ENCODE data around the gene MOB3B. TPM values are rescaled to one million over a fixed set of nuclear protein-coding genes. Genes with fewer than 3 reads are reported as not detected.
A peak's percentile ranks its signal among the peaks of the same experiment; 100 is the strongest.

Gene MOB3B
- total RNA-seq, 1 donor from 2014 or later: 11.0 TPM

DNA sequence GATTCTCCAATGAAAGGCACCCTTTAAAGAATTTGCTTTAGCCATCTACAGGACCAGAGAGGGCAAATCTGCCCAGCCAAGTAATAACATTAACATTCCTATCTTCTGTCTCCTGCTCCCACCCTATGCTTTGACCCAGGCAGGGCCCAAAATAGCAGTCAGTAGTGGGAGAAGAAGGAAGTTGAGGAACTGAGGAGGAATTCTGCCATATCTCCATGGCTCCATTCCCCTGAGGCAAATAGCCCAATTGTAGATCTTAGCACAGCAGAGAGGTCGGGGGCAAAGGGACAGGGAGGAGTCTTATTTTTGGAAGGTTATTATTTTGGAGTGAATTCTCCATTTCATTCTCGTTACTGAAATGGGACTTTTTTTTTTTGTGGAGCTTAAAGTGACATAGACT lies 116.7 kb downstream of the MOB3B start:
- H3K9me3 ChIP-seq: no peaks in the 10 kb centered on the region
- intact Hi-C loops (cut with DNase I): no loop called here
- no peak for DNase-seq (ENCODE audit: extremely low spot score in 2 of 2)
- TF ChIP-seq, protein P1, sequence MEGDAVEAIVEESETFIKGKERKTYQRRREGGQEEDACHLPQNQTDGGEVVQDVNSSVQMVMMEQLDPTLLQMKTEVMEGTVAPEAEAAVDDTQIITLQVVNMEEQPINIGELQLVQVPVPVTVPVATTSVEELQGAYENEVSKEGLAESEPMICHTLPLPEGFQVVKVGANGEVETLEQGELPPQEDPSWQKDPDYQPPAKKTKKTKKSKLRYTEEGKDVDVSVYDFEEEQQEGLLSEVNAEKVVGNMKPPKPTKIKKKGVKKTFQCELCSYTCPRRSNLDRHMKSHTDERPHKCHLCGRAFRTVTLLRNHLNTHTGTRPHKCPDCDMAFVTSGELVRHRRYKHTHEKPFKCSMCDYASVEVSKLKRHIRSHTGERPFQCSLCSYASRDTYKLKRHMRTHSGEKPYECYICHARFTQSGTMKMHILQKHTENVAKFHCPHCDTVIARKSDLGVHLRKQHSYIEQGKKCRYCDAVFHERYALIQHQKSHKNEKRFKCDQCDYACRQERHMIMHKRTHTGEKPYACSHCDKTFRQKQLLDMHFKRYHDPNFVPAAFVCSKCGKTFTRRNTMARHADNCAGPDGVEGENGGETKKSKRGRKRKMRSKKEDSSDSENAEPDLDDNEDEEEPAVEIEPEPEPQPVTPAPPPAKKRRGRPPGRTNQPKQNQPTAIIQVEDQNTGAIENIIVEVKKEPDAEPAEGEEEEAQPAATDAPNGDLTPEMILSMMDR (IDR thresholded peaks at IDR 0.05): no peak
- TF ChIP-seq POLR2A (IDR thresholded peaks at IDR 0.05) (no peak), POLR2AphosphoS5 (IDR thresholded peaks at IDR 0.05; ENCODE audit: insufficient read depth in 1 of 2, low read depth in 1 of 2) (no peak)
- peak overlapping the region; percentile 12 to 20 for H3K4me3 ChIP-seq
- peaks cover 38% of the 10 kb centered on the region for H3K4me1 ChIP-seq
- H3K36me3 ChIP-seq: no peaks in the 10 kb centered on the region
- H3K27me3 ChIP-seq: no peaks in the 10 kb centered on the region
- peak overlapping the region; percentile 70 for H3K27ac ChIP-seq

DNA sequence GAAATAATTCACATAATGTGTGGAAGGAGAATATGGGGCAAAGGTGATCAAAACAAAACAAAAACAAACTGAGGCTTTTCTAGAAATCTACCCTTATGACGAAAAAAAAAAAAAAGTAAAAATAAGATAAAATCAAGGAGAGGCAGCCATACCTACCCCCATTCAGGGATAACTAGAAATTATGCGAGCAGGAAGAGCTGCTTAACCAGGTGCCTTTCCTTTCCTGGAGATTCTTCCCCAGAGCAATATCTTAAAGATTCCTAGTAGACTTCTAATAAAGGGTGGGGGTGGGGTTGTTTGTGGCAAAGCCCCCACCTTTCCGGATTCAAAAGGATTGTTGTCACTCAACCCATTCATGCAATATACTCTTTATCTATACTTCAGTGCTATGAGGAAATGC lies 117.5 kb downstream of the MOB3B start:
- Histone ChIP-seq H3K9me3 (no peaks in the 10 kb centered on the region), H3K4me1 (peaks cover 47% of the 10 kb centered on the region), H3K27ac (peak overlapping the region; percentile 70), H3K4me3 (no peak overlapping the region), H3K36me3 (no peaks in the 10 kb centered on the region), H3K27me3 (no peaks in the 10 kb centered on the region)
- intact Hi-C loops (cut with DNase I): no loop called here
- TF ChIP-seq, protein P1 (IDR thresholded peaks at IDR 0.05): no peak
- TF ChIP-seq POLR2A (IDR thresholded peaks at IDR 0.05): no peak
- TF ChIP-seq POLR2AphosphoS5 (IDR thresholded peaks at IDR 0.05; ENCODE audit: insufficient read depth in 1 of 2, low read depth in 1 of 2): no peak
- no peak for DNase-seq (ENCODE audit: extremely low spot score in 2 of 2)

DNA sequence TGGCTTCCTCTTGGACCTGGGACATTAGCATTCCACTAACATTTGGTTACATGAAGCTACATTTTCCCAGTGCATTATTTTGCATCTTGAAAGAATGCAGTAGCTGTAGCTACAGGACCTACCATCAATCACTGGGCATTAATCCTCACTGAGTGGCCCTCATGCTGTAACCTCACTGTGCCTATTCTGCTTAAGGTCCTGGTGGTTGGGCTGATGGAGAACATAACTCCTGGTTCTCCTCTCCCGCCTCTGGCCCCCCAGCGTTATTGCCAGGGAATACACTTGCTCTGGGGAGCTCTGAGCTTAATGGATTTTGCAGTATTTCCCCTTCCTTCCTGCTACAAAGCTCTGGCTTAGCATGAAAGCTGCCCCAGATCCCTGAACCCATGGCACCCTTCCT lies 121.1 kb downstream of the MOB3B start:
- Histone ChIP-seq H3K27ac (peak overlapping the region; percentile 20), H3K27me3 (no peaks in the 10 kb centered on the region), H3K36me3 (no peaks in the 10 kb centered on the region), H3K4me1 (peaks cover 36% of the 10 kb centered on the region), H3K9me3 (no peaks in the 10 kb centered on the region), H3K4me3 (no peak overlapping the region)
- DNase-seq (ENCODE audit: extremely low spot score in 2 of 2): no peak
- intact Hi-C loops (cut with DNase I): no loop called here
- TF ChIP-seq, protein P1 (IDR thresholded peaks at IDR 0.05): no peak
- TF ChIP-seq POLR2A (IDR thresholded peaks at IDR 0.05) (no peak), POLR2AphosphoS5 (IDR thresholded peaks at IDR 0.05; ENCODE audit: insufficient read depth in 1 of 2, low read depth in 1 of 2) (no peak)

DNA sequence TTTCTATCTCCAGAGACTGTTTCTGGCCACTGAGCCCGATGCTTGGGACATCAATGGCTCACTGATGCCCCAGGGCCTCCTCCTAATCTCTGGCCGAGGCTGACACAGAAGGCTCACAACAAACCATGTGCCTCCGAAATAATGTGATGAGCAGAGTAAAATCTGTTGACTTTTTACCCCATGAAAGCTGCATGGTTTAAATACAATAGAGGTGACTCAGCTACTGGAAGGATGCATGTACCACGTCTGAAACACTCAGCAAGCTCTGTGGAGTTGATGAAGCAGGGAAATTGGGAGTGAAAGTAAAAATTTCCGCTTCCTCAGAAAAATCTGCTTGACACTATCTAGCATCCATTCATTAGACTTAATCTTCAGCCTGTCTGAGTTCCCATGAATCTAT lies 121.6 kb downstream of the MOB3B start:
- TF ChIP-seq POLR2A (IDR thresholded peaks at IDR 0.05) (no peak), POLR2AphosphoS5 (IDR thresholded peaks at IDR 0.05; ENCODE audit: insufficient read depth in 1 of 2, low read depth in 1 of 2) (no peak)
- TF ChIP-seq, protein P1 (IDR thresholded peaks at IDR 0.05): no peak
- no peak overlapping the region for H3K4me3 ChIP-seq
- intact Hi-C loops (cut with DNase I): no loop called here
- no peaks in the 10 kb centered on the region for H3K36me3 ChIP-seq
- H3K9me3 ChIP-seq: no peaks in the 10 kb centered on the region
- peaks cover 34% of the 10 kb centered on the region for H3K4me1 ChIP-seq
- H3K27me3 ChIP-seq: no peaks in the 10 kb centered on the region
- H3K27ac ChIP-seq: peak overlapping the region; percentile 20
- DNase-seq (ENCODE audit: extremely low spot score in 2 of 2): no peak

DNA sequence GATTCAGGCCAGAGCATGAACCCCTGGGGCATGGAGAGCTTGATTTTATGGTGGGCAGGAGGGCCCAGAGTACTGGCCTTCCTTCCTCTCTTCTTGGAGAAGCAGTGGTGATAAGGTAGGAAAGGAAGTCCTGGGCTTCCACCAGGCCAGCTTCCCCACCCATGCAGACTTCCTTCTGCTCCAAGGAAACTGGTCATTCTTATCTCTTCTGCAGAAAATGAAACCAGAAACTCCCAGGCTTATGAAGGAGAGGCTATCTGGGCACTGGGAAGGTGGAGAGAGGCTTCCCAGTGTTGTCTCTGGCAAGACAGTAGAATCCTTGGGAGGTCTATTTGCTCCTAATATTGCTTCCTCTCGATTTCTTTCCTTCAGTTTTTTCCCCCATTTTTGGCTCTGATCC lies 122.1 kb downstream of the MOB3B start:
- no peaks in the 10 kb centered on the region for H3K36me3 ChIP-seq
- intact Hi-C loops (cut with DNase I): no loop called here
- no peaks in the 10 kb centered on the region for H3K9me3 ChIP-seq
- no peaks in the 10 kb centered on the region for H3K27me3 ChIP-seq
- TF ChIP-seq, protein P1 (IDR thresholded peaks at IDR 0.05): no peak
- no peak for TF ChIP-seq POLR2AphosphoS5 (IDR thresholded peaks at IDR 0.05; ENCODE audit: insufficient read depth in 1 of 2, low read depth in 1 of 2)
- TF ChIP-seq POLR2A (IDR thresholded peaks at IDR 0.05): no peak
- H3K4me3 ChIP-seq: no peak overlapping the region
- peaks cover 32% of the 10 kb centered on the region for H3K4me1 ChIP-seq
- peak overlapping the region; percentile 20 for H3K27ac ChIP-seq
- DNase-seq (ENCODE audit: extremely low spot score in 2 of 2): no peak

All from vagina (tissue), 2 donors.